ENCODE data around the gene LGALS3.

Gene LGALS3

DNA sequence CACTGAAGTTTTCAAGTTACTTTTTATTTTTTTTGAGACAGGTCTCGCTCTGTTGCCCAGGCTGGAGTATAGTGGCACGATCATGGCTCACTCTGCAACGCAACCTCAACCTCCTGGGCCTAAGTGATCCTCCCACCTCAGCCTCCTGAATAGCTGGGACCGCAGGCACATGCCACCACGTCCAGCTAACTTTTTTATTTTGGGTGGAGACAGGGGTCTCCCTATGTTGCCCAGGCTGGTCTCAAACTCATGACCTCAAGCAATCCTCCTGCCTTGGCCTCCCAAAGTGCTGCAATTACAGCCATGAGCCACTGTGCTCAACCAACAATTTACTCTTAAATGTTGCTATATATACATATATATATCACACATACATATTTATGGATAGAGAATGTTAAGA is 27.4 kb upstream of the LGALS3 start:
- H3K4me1 ChIP-seq (ENCODE audit: control insufficient read depth, insufficient read depth, low read length), result peaks cover 26% of the 10 kb centered on the region
- H3K27me3 ChIP-seq (ENCODE audit: control insufficient read depth, insufficient read depth, low read length), result no peaks in the 10 kb centered on the region
- peak overlapping the region; percentile 91 for H3K27ac ChIP-seq (ENCODE audit: low read depth, low read length)
- H3K9ac ChIP-seq (ENCODE audit: low read depth, low read length), result no peak overlapping the region
- no peak overlapping the region for H3K4me3 ChIP-seq (ENCODE audit: low read depth, low read length)
- no peaks in the 10 kb centered on the region for H3K36me3 ChIP-seq (ENCODE audit: control insufficient read depth, insufficient read depth, low read length)
- H3K9me3 ChIP-seq (ENCODE audit: control insufficient read depth, insufficient read depth, low read length), result no peaks in the 10 kb centered on the region

GRCh38 chr14:55102141-55102621 is 26.9 kb upstream of the LGALS3 start:
- Histone ChIP-seq H3K27ac (ENCODE audit: low read depth, low read length) (peak overlapping the region; percentile 91), H3K27me3 (ENCODE audit: control insufficient read depth, insufficient read depth, low read length) (no peaks in the 10 kb centered on the region), H3K4me3 (ENCODE audit: low read depth, low read length) (0 out of 2 replicates have a peak overlapping the region, but pooled peaks have one; percentile 1), H3K36me3 (ENCODE audit: control insufficient read depth, insufficient read depth, low read length) (no peaks in the 10 kb centered on the region), H3K9ac (ENCODE audit: low read depth, low read length) (no peak overlapping the region), H3K4me1 (ENCODE audit: control insufficient read depth, insufficient read depth, low read length) (peaks cover 23% of the 10 kb centered on the region), H3K9me3 (ENCODE audit: control insufficient read depth, insufficient read depth, low read length) (no peaks in the 10 kb centered on the region)

DNA sequence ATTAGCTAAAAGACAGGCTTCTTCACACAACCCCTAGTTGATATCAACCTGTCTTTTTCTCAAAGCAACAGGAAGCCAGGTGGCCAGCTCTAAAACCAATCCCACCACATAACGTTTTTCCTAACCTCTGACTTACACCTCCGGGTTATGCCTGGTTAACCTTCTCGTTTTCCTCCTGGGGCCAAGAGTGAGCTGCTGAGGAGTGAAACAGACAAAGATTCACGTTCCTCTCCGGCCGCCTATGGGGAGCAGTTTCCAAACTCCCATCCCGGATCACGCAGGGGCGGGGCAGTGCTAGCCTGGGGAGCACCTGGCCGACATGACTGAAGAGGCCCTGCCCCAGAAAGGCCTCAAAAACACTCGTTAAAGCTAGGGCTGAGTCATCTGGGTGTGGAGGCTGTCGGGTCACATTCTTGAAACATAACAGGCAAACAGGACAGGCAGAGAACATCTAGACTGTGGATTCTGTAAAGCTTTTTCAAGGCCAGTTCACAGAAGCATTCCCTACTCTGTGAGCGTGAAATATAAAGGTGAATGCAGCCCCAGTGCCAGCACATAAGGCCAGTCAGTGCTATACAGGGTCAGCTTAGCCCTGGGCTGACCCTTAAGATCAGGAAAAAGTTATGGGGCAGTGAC is 25.9 kb upstream of the LGALS3 start:
- Histone ChIP-seq H3K27me3 (ENCODE audit: control insufficient read depth, insufficient read depth, low read length) (no peaks in the 10 kb centered on the region), H3K4me1 (ENCODE audit: control insufficient read depth, insufficient read depth, low read length) (peaks cover 30% of the 10 kb centered on the region), H3K27ac (ENCODE audit: low read depth, low read length) (peak overlapping the region; percentile 91), H3K9me3 (ENCODE audit: control insufficient read depth, insufficient read depth, low read length) (no peaks in the 10 kb centered on the region), H3K4me3 (ENCODE audit: low read depth, low read length) (0 out of 2 replicates have a peak overlapping the region, but pooled peaks have one; percentile 12), H3K36me3 (ENCODE audit: control insufficient read depth, insufficient read depth, low read length) (no peaks in the 10 kb centered on the region), H3K9ac (ENCODE audit: low read depth, low read length) (peak overlapping the region; percentile 19; the same call in 1 of the 2 replicates)

GRCh38 chr14:55103971-55104954 is 24.8 kb upstream of the LGALS3 start:
- no peak overlapping the region for H3K4me3 ChIP-seq (ENCODE audit: low read depth, low read length)
- no peak overlapping the region for H3K9ac ChIP-seq (ENCODE audit: low read depth, low read length)
- H3K27ac ChIP-seq (ENCODE audit: low read depth, low read length), result peak overlapping the region; percentile 91
- H3K36me3 ChIP-seq (ENCODE audit: control insufficient read depth, insufficient read depth, low read length), result no peaks in the 10 kb centered on the region
- no peaks in the 10 kb centered on the region for H3K27me3 ChIP-seq (ENCODE audit: control insufficient read depth, insufficient read depth, low read length)
- peaks cover 32% of the 10 kb centered on the region for H3K4me1 ChIP-seq (ENCODE audit: control insufficient read depth, insufficient read depth, low read length)
- no peaks in the 10 kb centered on the region for H3K9me3 ChIP-seq (ENCODE audit: control insufficient read depth, insufficient read depth, low read length)

GRCh38 chr14:55105991-55106390 is 23.1 kb upstream of the LGALS3 start:
- H3K4me3 ChIP-seq (ENCODE audit: low read depth, low read length), result no peak overlapping the region
- H3K4me1 ChIP-seq (ENCODE audit: control insufficient read depth, insufficient read depth, low read length), result peaks cover 32% of the 10 kb centered on the region
- H3K9ac ChIP-seq (ENCODE audit: low read depth, low read length), result no peak overlapping the region
- H3K36me3 ChIP-seq (ENCODE audit: control insufficient read depth, insufficient read depth, low read length), result no peaks in the 10 kb centered on the region
- no peaks in the 10 kb centered on the region for H3K9me3 ChIP-seq (ENCODE audit: control insufficient read depth, insufficient read depth, low read length)
- H3K27me3 ChIP-seq (ENCODE audit: control insufficient read depth, insufficient read depth, low read length), result no peaks in the 10 kb centered on the region
- no peak overlapping the region for H3K27ac ChIP-seq (ENCODE audit: low read depth, low read length)

GRCh38 chr14:55107766-55108554 is 21.1 kb upstream of the LGALS3 start:
- Histone ChIP-seq H3K9me3 (ENCODE audit: control insufficient read depth, insufficient read depth, low read length) (no peaks in the 10 kb centered on the region), H3K27me3 (ENCODE audit: control insufficient read depth, insufficient read depth, low read length) (no peaks in the 10 kb centered on the region), H3K9ac (ENCODE audit: low read depth, low read length) (no peak overlapping the region), H3K36me3 (ENCODE audit: control insufficient read depth, insufficient read depth, low read length) (no peaks in the 10 kb centered on the region), H3K27ac (ENCODE audit: low read depth, low read length) (peak overlapping the region; percentile 83), H3K4me3 (ENCODE audit: low read depth, low read length) (no peak overlapping the region), H3K4me1 (ENCODE audit: control insufficient read depth, insufficient read depth, low read length) (peaks cover 21% of the 10 kb centered on the region)

DNA sequence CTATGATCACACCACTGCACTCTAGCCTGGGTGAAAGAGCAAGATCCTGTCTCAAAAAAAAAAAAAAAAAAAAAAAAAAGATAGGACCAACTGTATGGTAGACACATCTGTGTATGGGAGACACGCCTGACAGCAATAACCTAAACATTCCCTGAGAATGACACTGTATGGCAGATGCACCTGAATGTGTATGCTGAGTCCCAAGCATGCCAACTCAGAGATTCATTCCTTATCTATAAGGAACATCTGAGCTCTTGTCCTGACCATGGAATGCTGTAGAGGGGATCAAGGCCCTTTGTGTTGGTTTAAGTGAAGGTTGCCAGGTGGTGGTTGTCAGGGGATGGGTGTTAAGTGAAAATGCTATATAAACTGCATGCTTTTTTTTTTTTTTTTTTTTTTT is 19.2 kb upstream of the LGALS3 start:
- H3K9ac ChIP-seq (ENCODE audit: low read depth, low read length), result no peak overlapping the region
- no peaks in the 10 kb centered on the region for H3K27me3 ChIP-seq (ENCODE audit: control insufficient read depth, insufficient read depth, low read length)
- H3K4me1 ChIP-seq (ENCODE audit: control insufficient read depth, insufficient read depth, low read length), result peaks cover 9% of the 10 kb centered on the region
- H3K27ac ChIP-seq (ENCODE audit: low read depth, low read length), result no peak overlapping the region
- no peaks in the 10 kb centered on the region for H3K9me3 ChIP-seq (ENCODE audit: control insufficient read depth, insufficient read depth, low read length)
- H3K4me3 ChIP-seq (ENCODE audit: low read depth, low read length), result no peak overlapping the region
- no peaks in the 10 kb centered on the region for H3K36me3 ChIP-seq (ENCODE audit: control insufficient read depth, insufficient read depth, low read length)

GRCh38 chr14:55111122-55111708 is 17.8 kb upstream of the LGALS3 start:
- H3K4me1 ChIP-seq (ENCODE audit: control insufficient read depth, insufficient read depth, low read length), result peaks cover 9% of the 10 kb centered on the region
- H3K36me3 ChIP-seq (ENCODE audit: control insufficient read depth, insufficient read depth, low read length), result no peaks in the 10 kb centered on the region
- no peak overlapping the region for H3K9ac ChIP-seq (ENCODE audit: low read depth, low read length)
- no peak overlapping the region for H3K4me3 ChIP-seq (ENCODE audit: low read depth, low read length)
- no peaks in the 10 kb centered on the region for H3K9me3 ChIP-seq (ENCODE audit: control insufficient read depth, insufficient read depth, low read length)
- no peak overlapping the region for H3K27ac ChIP-seq (ENCODE audit: low read depth, low read length)
- H3K27me3 ChIP-seq (ENCODE audit: control insufficient read depth, insufficient read depth, low read length), result no peaks in the 10 kb centered on the region

DNA sequence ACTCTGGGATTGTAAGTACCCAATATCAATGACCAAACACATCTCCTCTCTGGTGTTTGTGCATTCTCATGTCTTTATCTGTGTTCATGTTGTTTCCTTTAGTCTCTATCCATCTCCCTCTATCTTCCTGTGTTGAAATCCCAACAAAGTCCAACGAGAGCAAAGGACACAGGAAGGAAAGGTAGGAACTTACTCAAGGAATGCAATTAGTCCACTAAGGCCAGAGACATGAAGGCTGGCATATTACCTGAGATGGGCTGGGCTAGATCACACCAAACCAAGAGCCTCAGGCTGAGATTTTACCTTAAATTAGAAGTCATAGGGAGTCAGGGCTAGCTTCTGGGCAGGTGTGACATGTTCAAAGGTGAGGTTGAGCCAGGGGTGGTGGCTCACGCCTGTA is 14.3 kb upstream of the LGALS3 start:
- Histone ChIP-seq H3K36me3 (ENCODE audit: control insufficient read depth, insufficient read depth, low read length) (no peaks in the 10 kb centered on the region), H3K27me3 (ENCODE audit: control insufficient read depth, insufficient read depth, low read length) (no peaks in the 10 kb centered on the region), H3K4me3 (ENCODE audit: low read depth, low read length) (no peak overlapping the region), H3K9me3 (ENCODE audit: control insufficient read depth, insufficient read depth, low read length) (no peaks in the 10 kb centered on the region), H3K9ac (ENCODE audit: low read depth, low read length) (no peak overlapping the region), H3K27ac (ENCODE audit: low read depth, low read length) (no peak overlapping the region), H3K4me1 (ENCODE audit: control insufficient read depth, insufficient read depth, low read length) (no peaks in the 10 kb centered on the region)

DNA sequence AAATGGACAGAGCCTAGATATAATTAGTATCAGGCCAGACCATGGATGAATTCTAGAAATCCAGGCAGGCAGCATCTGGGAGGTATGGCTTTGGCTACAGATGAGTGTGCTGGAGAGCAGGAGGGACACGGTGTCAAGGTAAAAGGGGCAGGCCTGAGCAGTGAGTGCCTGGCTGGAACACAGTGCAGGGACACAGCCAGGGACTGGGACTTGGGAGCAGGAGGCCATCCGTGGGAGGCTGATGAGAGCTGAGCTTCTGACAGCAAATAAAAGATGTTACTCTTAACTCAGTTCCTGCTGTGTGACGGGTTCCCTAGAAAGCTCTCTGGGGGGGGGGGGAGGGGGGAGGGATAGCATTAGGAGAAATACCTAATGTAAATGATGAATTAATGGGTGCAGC is 13.6 kb upstream of the LGALS3 start:
- H3K9ac ChIP-seq (ENCODE audit: low read depth, low read length), result no peak overlapping the region
- H3K9me3 ChIP-seq (ENCODE audit: control insufficient read depth, insufficient read depth, low read length), result no peaks in the 10 kb centered on the region
- H3K27ac ChIP-seq (ENCODE audit: low read depth, low read length), result no peak overlapping the region
- H3K36me3 ChIP-seq (ENCODE audit: control insufficient read depth, insufficient read depth, low read length), result no peaks in the 10 kb centered on the region
- no peaks in the 10 kb centered on the region for H3K4me1 ChIP-seq (ENCODE audit: control insufficient read depth, insufficient read depth, low read length)
- H3K4me3 ChIP-seq (ENCODE audit: low read depth, low read length), result no peak overlapping the region
- H3K27me3 ChIP-seq (ENCODE audit: control insufficient read depth, insufficient read depth, low read length), result no peaks in the 10 kb centered on the region

Data from HUES48 (cell line).